ENCODE measurements around the gene SMC5.

The SMC5 gene

DNA sequence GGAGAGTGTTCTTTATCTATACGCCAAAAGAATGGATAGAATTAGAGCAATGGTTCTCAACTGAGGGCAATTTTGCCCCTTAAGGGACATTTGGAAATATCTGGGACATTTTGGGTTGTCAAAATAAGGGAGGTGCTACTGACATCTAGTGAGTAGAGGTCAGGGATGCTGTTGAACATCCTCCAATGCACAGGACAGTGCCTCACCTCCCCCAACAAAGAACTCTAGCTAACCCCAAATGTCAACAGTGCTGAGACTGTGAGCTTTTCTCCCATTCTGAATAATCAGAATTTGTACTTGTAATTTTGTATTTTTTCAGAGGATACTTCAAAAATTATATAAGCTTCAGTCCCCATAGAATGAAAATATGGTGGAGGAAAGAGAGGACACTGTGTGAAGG, 8.6 kb upstream of the SMC5 start:
- H3K27me3 ChIP-seq (replicated peaks; ENCODE audit: control insufficient read depth, insufficient read depth, low read length) = no peaks in the 10 kb centered on the region
- no peak overlapping the region for H3K4me3 ChIP-seq (ENCODE audit: low read length)
- no peaks in the 10 kb centered on the region for H3K4me1 ChIP-seq (ENCODE audit: control insufficient read depth, insufficient read depth, low read length)
- no peak overlapping the region for H3K9ac ChIP-seq (ENCODE audit: low read length)
- H3K36me3 ChIP-seq (ENCODE audit: control insufficient read depth, insufficient read depth, low read length, severe bottlenecking) = no peaks in the 10 kb centered on the region
- no peak for DNase-seq (ENCODE audit: low read depth)
- H3K9me3 ChIP-seq (ENCODE audit: control insufficient read depth, low read length) = no peaks in the 10 kb centered on the region

DNA sequence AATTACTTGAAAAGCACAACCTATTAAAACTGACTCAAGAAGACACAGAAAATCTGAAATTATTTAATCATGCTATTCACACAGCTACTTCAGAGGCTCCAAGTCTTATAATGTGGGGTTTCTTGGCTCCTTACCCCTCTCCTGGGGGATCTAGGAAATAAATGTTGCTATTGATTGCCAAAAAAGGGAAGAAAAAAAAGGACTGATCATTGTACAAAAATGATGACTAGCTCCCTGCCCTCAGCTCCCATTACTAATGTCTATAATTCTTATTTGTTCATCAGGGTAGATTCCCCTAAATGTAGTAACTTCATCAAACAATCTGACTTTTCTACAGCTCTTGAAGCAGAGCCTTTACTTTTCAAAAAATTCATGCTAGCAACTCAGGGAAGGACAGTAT, 3.3 kb upstream of the SMC5 start:
- no peaks in the 10 kb centered on the region for H3K9me3 ChIP-seq (ENCODE audit: control insufficient read depth, low read length)
- H3K9ac ChIP-seq (ENCODE audit: low read length) = peak overlapping the region; percentile 67
- H3K4me3 ChIP-seq (ENCODE audit: low read length) = peak overlapping the region; percentile 57
- H3K4me1 ChIP-seq (ENCODE audit: control insufficient read depth, insufficient read depth, low read length) = peaks cover 37% of the 10 kb centered on the region
- peak; percentile 40 for DNase-seq (ENCODE audit: low read depth)
- no peaks in the 10 kb centered on the region for H3K27me3 ChIP-seq (replicated peaks; ENCODE audit: control insufficient read depth, insufficient read depth, low read length)
- no peaks in the 10 kb centered on the region for H3K36me3 ChIP-seq (ENCODE audit: control insufficient read depth, insufficient read depth, low read length, severe bottlenecking)

DNA sequence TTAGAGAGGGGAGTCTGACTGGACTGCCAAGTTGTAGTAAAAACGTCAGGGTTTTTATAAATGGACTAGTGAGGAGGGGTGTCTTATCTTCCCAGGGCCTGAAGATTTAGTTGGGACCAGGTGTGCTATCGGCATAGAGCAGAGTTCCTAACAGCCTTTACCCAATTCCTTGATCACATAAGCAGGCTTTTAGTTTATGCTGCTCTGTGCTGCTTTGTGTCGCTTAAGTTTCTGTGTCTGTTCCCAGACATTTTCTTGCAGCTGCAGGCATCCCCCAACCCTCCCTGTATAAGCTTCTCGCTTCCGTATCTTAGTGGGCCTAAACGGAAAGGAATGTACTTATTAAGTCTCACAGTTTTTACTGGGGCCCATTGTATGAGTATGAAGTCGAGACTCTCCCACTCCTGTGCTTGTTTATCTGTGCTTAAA, 2.6 kb upstream of the SMC5 start:
- H3K4me3 ChIP-seq (ENCODE audit: low read length) = peak overlapping the region; percentile 57
- peaks cover 44% of the 10 kb centered on the region for H3K4me1 ChIP-seq (ENCODE audit: control insufficient read depth, insufficient read depth, low read length)
- peak; percentile 65 for DNase-seq (ENCODE audit: low read depth)
- H3K36me3 ChIP-seq (ENCODE audit: control insufficient read depth, insufficient read depth, low read length, severe bottlenecking) = peaks cover 2% of the 10 kb centered on the region
- H3K27me3 ChIP-seq (replicated peaks; ENCODE audit: control insufficient read depth, insufficient read depth, low read length) = no peaks in the 10 kb centered on the region
- H3K9ac ChIP-seq (ENCODE audit: low read length) = peak overlapping the region; percentile 67
- no peaks in the 10 kb centered on the region for H3K9me3 ChIP-seq (ENCODE audit: control insufficient read depth, low read length)

DNA sequence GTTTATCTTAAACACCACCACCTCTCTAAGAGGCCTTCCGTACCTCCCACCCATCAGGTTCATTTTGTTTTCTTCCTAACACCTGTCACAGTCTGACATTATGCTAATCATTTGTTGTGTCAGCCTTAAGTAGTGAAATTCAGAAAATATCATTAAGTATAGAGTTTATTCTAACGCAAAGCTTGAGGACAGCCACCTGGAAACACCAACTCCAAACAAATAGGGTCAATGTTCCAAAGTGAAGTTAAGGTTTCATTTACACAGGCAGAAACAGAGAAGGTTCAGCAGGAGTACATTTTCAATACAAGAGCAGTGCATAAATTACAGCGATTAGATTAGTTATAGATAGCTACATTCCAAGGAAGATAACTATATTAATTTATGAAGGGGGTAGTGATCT, 1.3 kb upstream of the SMC5 start:
- no peaks in the 10 kb centered on the region for H3K9me3 ChIP-seq (ENCODE audit: control insufficient read depth, low read length)
- DNase-seq (ENCODE audit: low read depth) = peak; percentile 2
- peak overlapping the region; percentile 97 for H3K9ac ChIP-seq (ENCODE audit: low read length)
- peaks cover 48% of the 10 kb centered on the region for H3K4me1 ChIP-seq (ENCODE audit: control insufficient read depth, insufficient read depth, low read length)
- H3K4me3 ChIP-seq (ENCODE audit: low read length) = peak overlapping the region; percentile 88
- peaks cover 12% of the 10 kb centered on the region for H3K36me3 ChIP-seq (ENCODE audit: control insufficient read depth, insufficient read depth, low read length, severe bottlenecking)
- H3K27me3 ChIP-seq (replicated peaks; ENCODE audit: control insufficient read depth, insufficient read depth, low read length) = no peaks in the 10 kb centered on the region

DNA sequence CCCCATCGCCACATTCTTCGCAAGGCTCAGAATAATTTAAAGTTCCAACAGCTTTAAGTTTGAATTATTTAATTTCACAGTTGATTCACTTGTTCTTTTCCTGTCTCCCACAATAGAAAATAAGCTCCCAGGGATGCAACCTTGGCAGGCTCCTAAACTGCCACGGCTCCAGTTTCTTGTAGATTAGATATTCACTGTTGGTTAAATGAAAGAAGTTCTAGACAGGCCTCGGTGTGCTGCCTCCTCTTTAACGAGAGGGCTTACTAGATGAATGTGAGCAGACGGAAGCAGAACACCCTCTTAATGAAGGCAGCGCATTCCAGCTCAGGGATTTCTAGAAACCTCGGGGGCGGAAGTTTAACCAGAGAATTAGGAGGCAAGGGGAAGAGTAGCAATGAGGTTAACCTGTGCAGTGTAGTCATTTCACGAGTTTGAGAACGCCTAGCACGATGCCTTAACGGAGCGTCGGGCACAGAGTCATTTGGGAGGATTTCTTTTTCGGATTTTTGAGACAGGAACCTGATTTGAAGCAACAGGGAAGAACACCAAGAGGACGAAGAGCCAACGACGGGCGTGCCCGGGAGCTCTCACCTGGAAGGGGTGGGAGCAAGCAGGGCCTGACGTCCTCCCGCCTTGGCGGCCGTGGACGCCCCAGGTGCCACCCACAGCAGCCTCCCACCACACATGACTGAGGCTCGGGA, 637 bp upstream of the SMC5 start:
- Histone ChIP-seq H3K27me3 (replicated peaks; ENCODE audit: control insufficient read depth, insufficient read depth, low read length) (no peaks in the 10 kb centered on the region), H3K36me3 (ENCODE audit: control insufficient read depth, insufficient read depth, low read length, severe bottlenecking) (peaks cover 12% of the 10 kb centered on the region), H3K9ac (ENCODE audit: low read length) (peak overlapping the region; percentile 97), H3K4me1 (ENCODE audit: control insufficient read depth, insufficient read depth, low read length) (peaks cover 50% of the 10 kb centered on the region), H3K9me3 (ENCODE audit: control insufficient read depth, low read length) (no peaks in the 10 kb centered on the region), H3K4me3 (ENCODE audit: low read length) (peak overlapping the region; percentile 88)
- peak; percentile 58 for DNase-seq (ENCODE audit: low read depth)

DNA sequence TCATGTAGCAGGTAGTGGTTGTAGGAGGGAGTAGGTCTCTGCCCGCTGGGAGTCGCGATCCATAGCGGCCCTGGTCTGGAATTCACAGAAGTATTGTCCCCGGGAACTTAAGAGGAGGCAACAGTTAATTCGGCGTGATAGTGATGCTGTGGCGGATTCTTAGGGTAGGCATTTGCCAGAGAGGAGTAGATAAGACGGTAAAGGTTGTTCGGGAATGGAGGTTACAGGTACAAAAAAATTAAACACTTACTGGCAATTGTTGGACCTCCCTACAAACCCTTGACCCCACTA, 679 bp downstream of the SMC5 start:
- peak overlapping the region; percentile 88 for H3K4me3 ChIP-seq (ENCODE audit: low read length)
- no peak for DNase-seq (ENCODE audit: low read depth)
- peak overlapping the region; percentile 97 for H3K9ac ChIP-seq (ENCODE audit: low read length)
- no peaks in the 10 kb centered on the region for H3K9me3 ChIP-seq (ENCODE audit: control insufficient read depth, low read length)
- H3K4me1 ChIP-seq (ENCODE audit: control insufficient read depth, insufficient read depth, low read length) = peaks cover 56% of the 10 kb centered on the region
- peaks cover 16% of the 10 kb centered on the region for H3K36me3 ChIP-seq (ENCODE audit: control insufficient read depth, insufficient read depth, low read length, severe bottlenecking)
- no peaks in the 10 kb centered on the region for H3K27me3 ChIP-seq (replicated peaks; ENCODE audit: control insufficient read depth, insufficient read depth, low read length)

DNA sequence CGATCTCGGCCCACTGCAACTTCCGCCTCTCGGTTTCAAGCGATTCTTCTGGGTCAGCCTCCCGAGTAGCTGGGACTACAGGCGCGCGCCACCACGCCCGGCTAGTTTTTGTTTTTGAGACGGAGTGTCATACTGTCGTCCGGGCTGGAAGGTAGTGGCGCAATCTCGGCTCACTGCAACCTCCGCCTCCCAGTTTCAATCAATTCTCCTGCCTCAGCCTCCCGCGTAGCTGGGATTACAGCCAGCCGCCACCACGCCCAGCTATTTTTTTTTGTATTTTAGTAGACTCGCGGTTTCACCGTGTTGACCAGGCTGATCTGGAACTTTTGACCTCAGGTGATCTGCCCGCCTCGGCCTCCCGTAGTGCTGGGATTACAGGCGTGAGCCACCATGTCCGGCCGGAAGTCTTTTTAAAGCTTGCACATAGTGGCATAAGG, 1.2 kb downstream of the SMC5 start:
- Histone ChIP-seq H3K9me3 (ENCODE audit: control insufficient read depth, low read length) (no peaks in the 10 kb centered on the region), H3K4me3 (ENCODE audit: low read length) (peak overlapping the region; percentile 88), H3K9ac (ENCODE audit: low read length) (peak overlapping the region; percentile 97), H3K4me1 (ENCODE audit: control insufficient read depth, insufficient read depth, low read length) (peaks cover 56% of the 10 kb centered on the region), H3K27me3 (replicated peaks; ENCODE audit: control insufficient read depth, insufficient read depth, low read length) (no peaks in the 10 kb centered on the region), H3K36me3 (ENCODE audit: control insufficient read depth, insufficient read depth, low read length, severe bottlenecking) (peaks cover 21% of the 10 kb centered on the region)
- no peak for DNase-seq (ENCODE audit: low read depth)

DNA sequence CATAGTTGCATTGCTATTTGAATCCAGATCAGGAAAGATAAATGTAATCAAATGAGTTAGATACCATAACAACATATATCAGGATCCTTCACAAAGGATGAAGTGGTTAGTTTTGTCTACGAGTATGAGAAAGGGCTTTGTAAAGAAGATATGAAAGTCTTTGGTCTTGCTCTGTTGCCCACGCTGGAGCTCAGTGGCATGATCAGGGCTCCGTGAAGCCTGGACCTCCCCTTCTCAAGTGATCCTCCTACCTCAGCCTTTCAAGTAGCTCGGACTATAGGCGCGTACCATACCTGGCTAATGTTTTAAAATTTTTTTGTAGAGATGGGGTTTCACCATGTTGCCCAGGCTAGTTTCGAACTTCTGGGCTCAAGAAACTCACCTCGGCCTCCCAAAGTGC, 1.8 kb downstream of the SMC5 start:
- Histone ChIP-seq H3K27me3 (replicated peaks; ENCODE audit: control insufficient read depth, insufficient read depth, low read length) (no peaks in the 10 kb centered on the region), H3K9ac (ENCODE audit: low read length) (no peak overlapping the region), H3K4me3 (ENCODE audit: low read length) (peak overlapping the region; percentile 88), H3K4me1 (ENCODE audit: control insufficient read depth, insufficient read depth, low read length) (peaks cover 56% of the 10 kb centered on the region), H3K9me3 (ENCODE audit: control insufficient read depth, low read length) (no peaks in the 10 kb centered on the region), H3K36me3 (ENCODE audit: control insufficient read depth, insufficient read depth, low read length, severe bottlenecking) (peaks cover 27% of the 10 kb centered on the region)
- no peak for DNase-seq (ENCODE audit: low read depth)

DNA sequence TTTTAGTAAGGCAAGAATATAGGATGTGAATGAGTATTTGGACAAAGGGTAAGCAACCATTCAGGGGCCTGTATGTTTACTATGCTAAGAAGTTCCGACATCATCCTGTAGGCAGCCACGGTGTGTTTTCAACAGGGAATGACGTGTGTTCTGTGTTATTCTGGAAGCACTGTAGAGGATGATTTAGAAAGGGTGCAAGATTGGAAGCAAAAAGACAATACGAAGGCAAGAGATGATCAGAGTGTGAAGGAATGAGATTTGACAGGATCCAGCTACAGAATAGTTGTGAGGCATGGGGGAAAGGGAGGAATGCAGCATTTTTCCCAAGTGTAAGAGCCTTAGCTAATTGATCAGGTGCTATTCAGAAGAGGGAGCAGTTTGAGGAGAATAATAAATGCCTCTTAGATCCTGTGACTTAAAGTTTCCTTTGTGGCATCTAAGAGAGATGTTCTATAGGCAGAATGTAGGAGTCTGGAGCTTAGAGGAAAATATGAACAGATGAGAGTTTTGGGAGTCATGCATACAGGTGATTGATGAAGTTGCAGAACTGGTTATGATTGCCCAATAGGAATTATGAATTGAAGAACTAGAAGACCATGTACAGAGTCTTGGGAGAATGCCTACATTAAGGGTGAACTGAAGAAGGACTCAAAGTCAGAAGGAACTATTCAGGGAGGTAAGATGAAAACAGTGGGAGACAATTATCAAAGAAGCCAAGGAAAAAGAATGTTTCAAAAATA, 2.5 kb downstream of the SMC5 start:
- H3K4me3 ChIP-seq (ENCODE audit: low read length) = peak overlapping the region; percentile 88
- peak; percentile 4 for DNase-seq (ENCODE audit: low read depth)
- H3K4me1 ChIP-seq (ENCODE audit: control insufficient read depth, insufficient read depth, low read length) = peaks cover 49% of the 10 kb centered on the region
- H3K27me3 ChIP-seq (replicated peaks; ENCODE audit: control insufficient read depth, insufficient read depth, low read length) = no peaks in the 10 kb centered on the region
- H3K9me3 ChIP-seq (ENCODE audit: control insufficient read depth, low read length) = no peaks in the 10 kb centered on the region
- no peak overlapping the region for H3K9ac ChIP-seq (ENCODE audit: low read length)
- H3K36me3 ChIP-seq (ENCODE audit: control insufficient read depth, insufficient read depth, low read length, severe bottlenecking) = peaks cover 34% of the 10 kb centered on the region

DNA sequence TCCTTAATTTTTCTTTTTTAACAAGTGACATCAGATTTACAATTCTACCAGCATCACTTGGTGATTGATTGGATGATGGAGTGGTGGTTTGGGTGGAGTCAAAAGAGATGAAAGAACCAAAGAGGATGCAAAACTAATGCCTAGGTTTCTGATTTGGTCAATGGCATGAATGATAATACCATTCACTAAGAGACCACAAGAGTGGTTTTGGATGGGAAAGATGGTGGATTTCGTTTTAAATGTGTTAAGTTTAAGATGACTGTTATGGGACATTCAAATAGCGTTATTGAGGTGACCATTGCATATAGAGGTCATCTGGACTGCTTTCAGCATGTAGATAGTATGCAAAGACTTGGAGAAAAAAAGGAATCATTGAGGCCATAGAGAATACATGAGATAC, 3.6 kb downstream of the SMC5 start:
- H3K36me3 ChIP-seq (ENCODE audit: control insufficient read depth, insufficient read depth, low read length, severe bottlenecking) = peaks cover 45% of the 10 kb centered on the region
- no peak overlapping the region for H3K9ac ChIP-seq (ENCODE audit: low read length)
- no peaks in the 10 kb centered on the region for H3K9me3 ChIP-seq (ENCODE audit: control insufficient read depth, low read length)
- no peaks in the 10 kb centered on the region for H3K27me3 ChIP-seq (replicated peaks; ENCODE audit: control insufficient read depth, insufficient read depth, low read length)
- no peak for DNase-seq (ENCODE audit: low read depth)
- H3K4me1 ChIP-seq (ENCODE audit: control insufficient read depth, insufficient read depth, low read length) = peaks cover 38% of the 10 kb centered on the region
- no peak overlapping the region for H3K4me3 ChIP-seq (ENCODE audit: low read length)

DNA sequence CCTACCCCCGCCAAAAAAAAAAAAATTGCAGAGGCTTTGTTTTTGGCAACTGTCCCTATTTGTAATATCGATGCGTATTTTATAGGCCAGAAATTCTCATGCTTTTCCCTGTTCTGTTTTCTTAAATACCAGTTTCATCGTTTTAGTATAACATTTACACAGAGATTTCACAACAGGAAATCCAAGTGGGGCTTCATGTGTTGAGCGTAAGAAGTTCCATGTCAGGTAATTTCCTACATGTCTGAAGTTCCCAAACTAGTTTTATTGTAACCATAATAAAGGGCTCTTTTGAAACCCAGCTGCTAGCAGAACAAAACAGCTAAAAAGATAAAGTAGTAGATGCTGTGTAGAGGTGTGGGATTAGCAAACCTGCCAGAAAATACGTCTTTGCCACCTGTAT, 4.2 kb downstream of the SMC5 start:
- Histone ChIP-seq H3K9ac (ENCODE audit: low read length) (no peak overlapping the region), H3K27me3 (replicated peaks; ENCODE audit: control insufficient read depth, insufficient read depth, low read length) (no peaks in the 10 kb centered on the region), H3K4me3 (ENCODE audit: low read length) (no peak overlapping the region), H3K36me3 (ENCODE audit: control insufficient read depth, insufficient read depth, low read length, severe bottlenecking) (peaks cover 46% of the 10 kb centered on the region), H3K9me3 (ENCODE audit: control insufficient read depth, low read length) (no peaks in the 10 kb centered on the region), H3K4me1 (ENCODE audit: control insufficient read depth, insufficient read depth, low read length) (peaks cover 32% of the 10 kb centered on the region)
- no peak for DNase-seq (ENCODE audit: low read depth)
